HG03442 (cell line): ENCODE results near the gene POU4F2.
"Not testable (repeated sequence)": the region's sequence is repeated elsewhere in the genome, so short reads cannot be mapped to it uniquely, and the experiment has no call there.

ENCODE experiments used
- ATAC-seq: cut with Tn5 transposase; IDR thresholded peaks from one replicate; pipeline ENCODE4 v1.9.1; 2021; ENCODE audit warnings: mild to moderate bottlenecking, moderate library complexity; ENCODE audit not compliant: unreplicated experiment

Gene POU4F2

DNA sequence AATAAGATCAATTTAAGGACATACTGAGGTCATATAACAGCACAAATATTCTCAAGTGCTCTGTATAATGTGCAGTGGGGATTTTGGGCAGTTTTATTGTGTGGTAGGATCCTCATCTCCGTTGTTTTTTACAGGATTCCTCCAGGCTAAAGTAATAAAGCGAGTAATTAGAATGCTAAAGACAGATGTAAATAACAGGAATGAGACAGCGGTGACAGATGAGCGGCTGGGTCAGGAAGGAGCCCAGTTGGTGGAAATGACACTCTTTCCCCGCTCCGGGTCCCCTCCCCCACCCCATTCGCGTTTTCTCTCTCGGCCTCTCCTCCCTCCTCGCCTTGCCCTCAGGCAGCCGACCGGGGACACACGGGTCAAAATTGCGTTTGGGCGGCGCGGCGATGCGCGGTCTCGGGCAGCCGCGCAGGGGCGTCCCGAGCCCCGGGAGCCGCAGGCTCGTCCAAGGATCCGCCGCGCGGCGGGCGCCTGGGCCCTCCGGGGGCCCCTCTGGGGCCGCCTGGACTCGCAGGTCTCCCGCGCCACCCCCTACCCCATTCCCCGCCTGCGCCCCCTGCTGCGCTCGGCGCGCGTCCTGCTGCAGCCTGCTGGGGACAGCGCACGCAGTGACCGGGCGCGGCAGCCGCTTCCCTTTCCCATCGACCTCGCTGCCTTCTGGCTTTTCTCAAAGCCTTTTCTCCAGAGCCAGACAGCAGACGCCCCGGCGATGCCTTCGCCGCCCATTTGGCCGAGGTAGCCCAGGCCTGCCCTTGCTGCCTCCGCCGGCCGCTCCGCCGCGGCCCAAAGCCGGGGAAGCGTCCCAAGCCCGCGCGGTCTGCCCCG lies 16.2 kb downstream of the POU4F2 start:
- ATAC-seq = no peak

DNA sequence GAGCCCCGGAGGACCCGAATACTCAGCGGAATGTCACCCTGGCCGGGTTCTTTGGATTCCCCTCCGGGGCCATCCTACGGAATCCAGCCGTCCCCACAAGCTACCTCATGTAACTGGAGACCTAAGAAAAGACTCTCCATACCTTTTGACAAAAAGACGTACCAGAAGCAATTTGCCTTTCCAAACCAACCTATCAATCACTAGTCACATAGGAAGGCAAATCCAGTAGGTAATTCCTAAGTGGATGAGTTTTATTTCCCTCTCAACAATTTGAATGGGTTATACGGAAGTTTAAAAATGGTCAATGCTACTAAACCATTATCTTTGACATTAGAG lies 16.8 kb downstream of the POU4F2 start:
- ATAC-seq = no peak

DNA sequence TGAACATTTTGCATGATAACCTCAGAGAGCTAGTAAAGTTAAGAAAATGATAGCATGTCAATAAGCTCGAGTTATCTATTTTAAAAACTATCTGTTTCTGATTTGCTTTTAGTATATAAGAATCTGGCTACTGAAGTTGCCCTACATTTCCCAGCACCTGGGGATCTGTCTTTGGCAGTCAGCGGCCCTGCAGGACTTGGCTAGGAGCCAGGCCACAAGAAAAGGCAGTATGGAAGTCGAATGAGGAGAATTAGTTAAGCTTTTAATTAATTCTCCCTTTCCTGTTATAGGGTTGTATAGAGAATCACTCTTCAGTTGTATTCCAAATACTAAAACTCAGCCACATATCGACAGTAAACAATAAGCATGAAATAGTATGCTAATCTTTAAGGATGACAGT lies 22.7 kb downstream of the POU4F2 start:
- no peak for ATAC-seq

DNA sequence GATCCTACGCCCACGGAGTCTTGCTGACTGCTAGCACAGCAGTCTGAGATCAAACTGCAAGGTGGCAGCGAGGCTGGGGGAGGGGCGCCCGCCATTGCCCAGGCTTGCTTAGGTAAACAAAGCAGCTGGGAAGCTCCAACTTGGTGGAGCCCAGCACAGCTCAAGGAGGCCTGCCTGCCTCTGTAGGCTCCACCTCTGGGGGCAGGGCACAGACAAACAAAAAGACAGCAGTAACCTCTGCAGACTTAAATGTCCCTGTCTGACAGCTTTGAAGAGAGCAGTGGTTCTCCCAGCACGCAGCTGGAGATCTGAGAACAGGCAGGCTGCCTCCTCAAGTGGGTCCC lies 25.2 kb downstream of the POU4F2 start:
- not testable (repeated sequence) for ATAC-seq

DNA sequence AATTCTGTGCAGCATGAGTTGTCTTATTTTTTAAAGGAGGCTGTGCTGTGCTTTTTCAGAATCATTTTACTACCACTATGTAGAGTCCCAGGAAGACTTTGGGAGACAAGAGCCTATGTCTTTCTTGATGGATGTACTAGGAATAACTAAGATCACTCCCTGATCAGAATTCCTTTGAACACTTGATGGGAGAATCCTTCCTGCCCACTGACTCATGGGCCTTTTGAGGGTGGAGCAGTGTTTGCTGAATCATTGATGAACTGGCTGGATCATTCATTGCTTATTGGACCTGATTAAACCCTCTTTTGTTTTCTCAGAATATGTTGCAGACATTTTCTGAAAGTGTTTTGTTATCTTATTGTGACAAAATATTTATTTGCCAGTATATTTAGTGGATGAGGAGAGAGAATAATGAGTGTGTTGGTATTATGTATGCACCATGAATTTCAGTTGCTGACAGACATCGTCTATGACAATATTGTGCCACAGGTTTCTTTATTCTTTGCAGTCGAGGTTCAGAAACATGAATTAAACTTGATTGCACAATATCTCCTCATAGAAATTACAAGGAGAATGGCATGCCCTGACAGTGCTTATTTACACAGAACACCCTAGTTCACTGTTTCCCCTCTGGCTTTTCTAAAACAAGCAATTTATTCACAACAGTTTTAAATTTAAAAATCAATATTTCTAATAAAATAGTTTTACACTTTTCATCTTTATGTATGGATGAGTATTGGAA lies 36.3 kb downstream of the POU4F2 start:
- ATAC-seq = no peak
